NCI-H1930 (cell line): ENCODE results near the gene TMUB1.

Experiments
- DNase-seq, 2 experiments: peaks; one replicate each; lab custom pipeline; 2025; lab: John Stamatoyannopoulos, UW

Gene TMUB1

DNA sequence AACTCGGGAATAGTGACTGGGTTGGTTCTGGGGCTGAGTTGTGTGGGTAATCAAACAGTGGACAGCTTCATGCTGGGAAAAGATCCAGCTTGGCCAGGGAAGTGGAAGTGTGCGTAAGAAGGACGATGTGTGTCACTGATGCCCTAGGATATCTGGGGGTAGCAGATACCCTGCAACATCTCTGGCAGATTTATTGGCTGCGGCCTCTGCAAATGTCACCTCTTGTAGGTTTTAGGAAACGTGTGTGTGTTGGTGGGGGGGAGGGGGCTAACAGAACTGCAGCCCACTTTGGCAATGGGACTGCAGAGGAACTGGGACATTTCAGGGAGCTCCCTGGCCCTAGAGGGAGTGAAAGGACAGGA lies 2.0 kb upstream of the TMUB1 start:
- no peak for DNase-seq

- DNase-seq, result no peak
Observed at GRCh38 chr7:151083824-151084160, 499 bp upstream of the TMUB1 start.

DNA sequence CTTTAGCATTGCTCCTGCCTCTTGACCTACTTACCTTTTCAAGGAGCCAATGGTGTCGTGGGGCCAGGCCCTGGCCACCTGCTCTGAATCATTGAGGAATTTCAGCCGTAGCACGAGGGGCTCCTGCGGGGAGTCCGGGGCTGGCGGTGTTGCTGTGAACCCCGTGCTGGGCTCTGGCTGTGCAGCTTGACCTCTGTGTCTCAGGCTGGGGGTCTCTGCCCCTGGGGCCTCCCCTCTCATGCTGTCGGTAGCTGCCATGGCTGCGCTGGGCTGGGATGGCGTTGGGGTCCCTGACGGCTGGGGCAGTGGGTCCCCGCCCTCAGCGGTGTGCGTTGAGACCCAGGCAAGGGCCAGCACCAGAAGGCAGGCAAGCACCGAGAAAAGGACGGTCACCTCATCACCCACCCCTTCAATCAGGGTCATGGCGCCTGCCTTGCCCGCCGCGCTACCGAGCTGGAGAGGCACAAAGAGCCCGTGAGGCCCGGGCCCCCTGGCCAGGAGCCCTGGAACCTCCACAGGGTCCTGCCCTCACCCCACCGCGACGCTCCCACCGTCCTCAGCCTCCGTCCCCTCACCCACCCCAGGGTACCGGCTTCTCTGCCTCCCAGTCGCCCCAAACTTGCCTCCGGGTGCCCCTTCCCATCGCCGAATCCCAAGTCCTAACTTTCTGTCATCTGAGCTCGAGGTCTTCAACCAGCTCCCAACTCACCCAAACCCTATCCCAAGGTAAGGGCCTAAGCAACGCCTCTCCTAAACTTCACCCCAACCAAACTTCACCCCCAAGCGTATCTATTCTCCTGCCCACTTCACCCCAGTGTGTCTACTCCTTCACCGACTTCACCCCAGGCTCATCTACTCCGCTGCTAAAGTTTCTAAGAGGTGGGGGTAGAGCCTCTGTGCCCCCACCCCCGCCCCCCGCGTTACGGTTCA lies 887 bp downstream of the TMUB1 start:
- DNase-seq, result no peak

DNA sequence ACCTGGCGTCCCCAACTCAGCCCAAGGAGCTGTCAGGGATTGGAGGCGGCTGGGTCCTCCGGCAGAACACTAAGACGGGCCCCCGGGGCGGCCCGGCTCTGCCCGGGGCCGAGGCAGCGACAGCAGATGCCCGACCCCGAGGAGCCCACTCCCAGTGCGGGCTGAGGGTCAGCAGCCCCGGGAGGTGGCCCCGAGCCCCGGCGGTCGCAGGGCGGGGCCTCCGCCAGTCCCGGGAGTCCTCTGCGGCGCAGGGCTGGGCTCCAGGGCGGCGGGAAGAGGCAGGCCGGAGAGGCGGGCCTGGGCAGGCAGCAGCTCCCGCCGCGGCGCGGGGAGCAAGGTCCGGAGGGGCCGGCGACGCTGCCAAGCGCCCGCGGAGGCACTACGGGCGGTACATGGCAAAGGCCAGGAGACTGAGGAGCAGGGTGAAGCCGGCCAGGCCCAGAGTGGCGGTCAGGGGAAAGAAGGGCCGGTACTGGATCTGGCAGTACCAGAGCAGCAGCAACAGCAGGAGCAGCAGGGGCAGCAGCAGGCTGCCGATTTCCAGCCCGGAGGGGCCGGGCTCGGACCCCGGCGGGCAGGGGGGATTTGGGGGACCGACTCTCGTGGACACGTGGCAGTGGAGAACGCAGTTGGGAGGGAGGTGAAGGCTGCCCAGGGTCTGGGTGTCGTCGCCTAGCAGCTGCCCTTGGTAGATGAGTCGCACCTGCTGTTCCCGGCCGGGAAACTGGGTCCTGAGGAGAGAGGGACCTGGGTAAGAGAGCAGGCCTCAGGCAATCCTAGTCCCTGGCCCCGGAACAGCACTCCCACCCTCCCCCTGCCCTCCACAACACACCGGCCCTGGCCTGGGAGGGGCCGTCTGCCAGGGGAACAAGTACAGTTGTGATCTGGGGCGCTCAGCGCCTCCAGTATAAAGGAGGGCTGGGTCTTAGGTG lies 1.9 kb downstream of the TMUB1 start:
- DNase-seq, result no peak

DNA sequence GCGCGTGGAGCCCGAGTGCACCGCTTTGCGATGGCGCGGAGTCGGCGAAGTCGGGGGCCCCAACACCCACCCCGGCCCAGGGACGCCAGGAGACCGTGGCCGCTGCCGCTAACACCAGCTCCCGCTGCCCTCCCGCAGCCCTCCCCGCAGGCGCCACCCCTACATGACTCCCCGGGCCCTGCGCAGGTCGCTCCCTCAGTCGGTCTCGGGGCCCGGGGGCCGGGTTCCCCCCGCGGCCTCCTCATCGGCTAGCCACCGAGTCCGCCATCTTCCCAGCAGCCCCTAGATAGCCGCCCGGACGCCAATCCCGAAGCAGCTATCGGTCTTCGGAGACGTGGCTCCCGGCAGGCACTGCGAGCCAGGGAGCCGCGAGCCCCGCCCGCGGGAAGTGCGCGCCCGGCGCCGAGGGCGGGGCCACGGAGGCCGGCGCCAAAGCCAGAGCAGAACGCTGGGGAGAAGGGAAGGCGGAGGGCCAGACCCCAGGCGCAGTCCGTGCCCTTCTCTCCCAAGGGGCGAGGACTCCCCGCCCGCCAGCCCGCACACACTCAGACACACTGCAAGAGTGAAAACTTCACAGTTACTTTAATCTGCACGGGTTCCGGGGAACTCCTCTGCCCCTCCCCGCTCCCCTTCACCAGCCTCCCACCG lies 2.6 kb downstream of the TMUB1 start, which contains the start of gene FASTK:
FASTK (minus strand) TSS at position 288 of the 648 bp plus-strand sequence; CDS start at position 245, 43 bp downstream.
- DNase-seq, result peak; percentile 69 to 95

- no peak for DNase-seq
Observed at GRCh38 chr7:151080067-151080521, 3.2 kb downstream of the TMUB1 start.

- no peak for DNase-seq
Observed at GRCh38 chr7:151079199-151079910, 3.9 kb downstream of the TMUB1 start.

- DNase-seq, result no peak
Observed at GRCh38 chr7:151078233-151079040, 4.9 kb downstream of the TMUB1 start.

DNA sequence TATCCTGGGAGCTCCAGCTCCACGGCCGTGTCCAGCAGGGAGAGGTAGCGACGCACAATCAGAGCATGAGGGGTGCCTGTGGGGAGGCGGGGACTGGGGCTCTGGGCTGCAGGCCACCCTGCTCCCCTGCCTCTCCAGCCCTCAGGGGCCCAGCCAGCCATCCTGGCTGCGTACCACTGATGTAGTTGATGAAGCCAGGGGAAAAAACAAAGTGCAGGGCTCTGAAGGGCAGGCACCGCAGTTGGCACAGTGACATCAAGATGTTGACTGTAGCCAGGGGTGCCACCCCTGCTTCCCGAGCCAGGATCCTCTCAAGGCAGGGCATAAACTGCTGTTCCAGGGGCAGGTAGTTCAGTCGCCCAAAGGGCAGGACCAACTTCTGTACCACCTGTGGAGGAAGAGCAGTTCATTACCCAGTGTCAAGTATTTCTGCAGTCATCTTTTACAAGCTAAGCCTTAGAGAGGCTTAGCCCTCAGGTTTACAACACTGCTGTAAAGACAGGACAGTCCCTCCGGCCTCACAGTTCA lies 5.5 kb downstream of the TMUB1 start:
- DNase-seq, result no peak

- no peak for DNase-seq
Observed at GRCh38 chr7:151076863-151077704, 6.2 kb downstream of the TMUB1 start.

DNA sequence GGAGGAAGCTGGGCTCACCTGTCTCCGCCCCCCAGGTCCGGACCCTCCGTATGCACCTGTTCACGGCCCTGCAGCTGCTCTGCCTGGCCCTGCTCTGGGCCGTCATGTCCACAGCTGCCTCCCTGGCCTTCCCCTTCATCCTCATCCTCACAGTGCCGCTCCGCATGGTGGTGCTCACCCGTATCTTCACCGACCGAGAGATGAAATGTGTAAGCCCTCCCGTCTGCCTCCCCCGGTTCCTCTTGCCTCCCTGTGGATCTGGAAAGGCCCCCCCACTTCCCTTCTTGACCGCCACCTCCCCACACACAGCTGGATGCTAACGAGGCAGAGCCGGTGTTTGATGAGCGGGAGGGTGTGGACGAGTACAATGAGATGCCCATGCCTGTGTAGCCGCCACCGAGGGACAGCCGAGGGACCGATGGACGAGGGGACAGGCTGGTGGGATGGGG lies 7.3 kb downstream of the TMUB1 start:
- DNase-seq, result no peak

DNA sequence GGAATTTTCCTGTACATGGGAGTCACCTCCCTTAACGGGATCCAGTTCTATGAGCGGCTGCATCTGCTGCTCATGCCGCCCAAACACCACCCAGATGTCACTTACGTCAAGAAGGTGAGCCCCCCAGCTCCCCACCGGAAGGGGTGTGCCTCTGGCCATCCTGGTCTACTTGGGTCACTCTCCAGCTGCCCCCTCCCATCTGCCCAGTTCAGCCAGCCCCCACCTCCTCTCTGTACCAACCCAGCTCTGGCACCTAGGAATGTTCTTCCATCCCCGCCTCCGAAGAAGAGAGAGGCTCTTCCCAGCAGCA lies 7.7 kb downstream of the TMUB1 start:
- DNase-seq, result no peak

DNA sequence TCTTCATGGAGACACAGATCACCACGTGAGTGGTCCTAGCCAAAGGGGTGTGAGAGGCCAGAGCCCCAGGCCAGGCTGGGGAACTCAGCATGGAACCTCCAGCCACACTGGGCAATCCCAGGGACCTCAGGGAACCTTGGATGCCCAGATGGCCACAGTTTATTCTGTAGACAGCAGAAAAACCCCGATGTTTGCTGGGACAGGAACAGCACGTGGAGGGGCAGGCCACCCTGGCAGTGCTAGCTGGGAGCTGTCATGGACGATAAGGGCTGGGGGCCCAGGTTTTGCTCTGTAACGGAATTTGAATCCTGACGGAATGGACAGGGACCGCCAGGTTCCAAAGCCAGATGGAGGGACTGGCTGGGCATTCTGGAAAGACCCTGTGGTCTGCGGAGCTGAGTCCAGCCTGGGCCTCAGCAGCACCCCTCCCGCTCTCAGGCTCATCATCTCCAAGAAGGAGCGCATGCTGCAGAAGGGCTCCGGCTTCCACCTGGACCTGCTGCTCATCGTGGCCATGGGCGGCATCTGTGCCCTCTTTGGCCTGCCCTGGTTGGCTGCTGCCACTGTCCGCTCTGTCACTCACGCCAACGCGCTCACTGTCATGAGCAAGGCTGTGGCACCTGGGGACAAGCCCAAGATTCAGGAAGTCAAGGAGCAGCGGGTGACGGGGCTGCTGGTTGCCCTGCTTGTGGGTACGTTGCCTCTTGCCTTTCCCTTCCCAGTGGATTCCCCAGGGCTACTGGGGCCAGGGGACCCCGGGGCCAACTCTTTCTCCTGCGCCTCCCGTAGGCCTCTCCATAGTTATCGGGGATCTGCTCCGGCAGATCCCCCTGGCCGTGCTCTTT lies 8.3 kb downstream of the TMUB1 start:
- no peak for DNase-seq

GRCh38 chr7:151073990-151074389 lies 9.3 kb downstream of the TMUB1 start:
- DNase-seq, result no peak

DNA sequence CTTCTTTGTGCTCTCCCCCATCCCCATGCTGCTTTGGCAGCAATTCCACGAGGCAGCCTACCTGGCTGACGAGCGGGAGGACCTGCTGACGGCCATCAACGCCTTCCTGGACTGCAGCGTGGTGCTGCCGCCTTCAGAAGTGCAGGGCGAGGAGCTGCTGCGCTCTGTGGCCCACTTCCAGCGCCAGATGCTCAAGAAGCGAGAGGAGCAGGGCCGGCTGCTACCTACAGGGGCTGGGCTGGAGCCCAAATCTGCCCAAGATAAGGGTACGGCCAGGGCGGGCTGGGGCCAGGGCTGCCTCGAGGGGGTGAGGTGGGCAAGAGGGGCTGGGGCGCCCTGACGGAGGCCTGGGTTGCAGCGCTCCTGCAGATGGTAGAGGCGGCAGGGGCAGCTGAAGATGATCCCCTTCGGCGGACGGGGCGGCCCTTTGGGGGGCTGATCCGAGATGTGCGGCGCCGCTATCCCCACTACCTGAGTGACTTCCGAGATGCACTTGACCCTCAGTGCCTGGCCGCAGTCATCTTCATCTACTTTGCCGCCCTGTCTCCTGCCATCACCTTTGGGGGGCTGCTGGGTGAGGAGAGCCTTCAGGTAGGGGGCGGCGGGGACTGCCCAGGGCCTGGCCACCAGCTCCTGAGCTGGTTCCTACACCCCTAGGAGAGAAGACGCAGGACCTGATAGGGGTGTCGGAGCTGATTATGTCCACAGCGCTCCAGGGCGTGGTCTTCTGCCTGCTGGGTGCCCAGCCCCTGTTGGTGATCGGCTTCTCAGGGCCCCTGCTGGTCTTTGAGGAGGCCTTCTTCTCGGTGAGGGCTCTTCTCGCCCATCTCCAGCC lies 12.0 kb downstream of the TMUB1 start:
- no peak for DNase-seq

DNA sequence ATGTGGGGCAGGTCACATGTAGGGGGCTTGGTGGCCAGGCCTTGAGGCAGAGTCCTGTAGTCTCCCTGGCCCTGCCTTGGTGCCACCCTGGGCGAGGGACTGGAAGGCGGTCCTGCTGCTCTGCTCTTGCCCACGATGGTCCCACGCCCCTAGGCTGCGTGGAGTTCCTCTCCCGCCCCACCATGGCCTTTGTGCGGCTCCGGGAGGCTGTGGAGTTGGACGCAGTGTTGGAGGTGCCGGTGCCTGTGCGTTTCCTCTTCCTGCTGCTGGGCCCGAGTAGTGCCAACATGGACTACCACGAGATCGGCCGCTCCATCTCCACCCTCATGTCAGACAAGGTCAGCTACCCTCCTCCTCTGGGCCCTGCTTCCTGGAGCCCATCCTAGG lies 12.7 kb downstream of the TMUB1 start:
- no peak for DNase-seq

GRCh38 chr7:151069841-151070573 lies 13.3 kb downstream of the TMUB1 start:
- DNase-seq, result no peak
